ENCODE measurements around the gene ZCWPW1.
"Not testable (repeated sequence)": the region's sequence is repeated elsewhere in the genome, so short reads cannot be mapped to it uniquely, and the experiment has no call there.

ZCWPW1 gene

GRCh38 chr7:100398239-100398638 lies 30.3 kb downstream of the ZCWPW1 start:
- no peak for DNase-seq

- no peak for DNase-seq
These were observed 31.0 kb downstream of the ZCWPW1 start for GRCh38 chr7:100397315-100398081.

GRCh38 chr7:100396421-100396982 lies 32.0 kb downstream of the ZCWPW1 start:
- peak; percentile 25 for DNase-seq

DNA sequence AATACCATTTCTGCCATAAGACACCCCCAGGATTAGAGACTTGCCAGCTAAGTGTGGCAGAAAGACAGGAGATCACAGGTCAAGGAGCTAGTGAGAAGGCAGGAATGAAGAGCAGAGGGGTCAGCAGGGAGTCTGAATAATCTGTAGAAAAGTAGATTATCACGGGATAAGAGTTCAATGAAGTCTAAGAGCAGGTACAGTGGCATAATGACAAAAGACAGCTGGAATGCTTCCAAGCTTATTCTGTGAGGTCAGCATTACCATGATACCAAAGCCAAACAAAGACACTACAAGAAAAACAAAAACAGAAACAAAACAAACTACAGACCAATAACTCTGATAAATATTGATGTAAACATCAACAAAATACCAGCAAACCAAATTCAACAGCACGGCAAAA lies 34.4 kb downstream of the ZCWPW1 start:
- DNase-seq: no peak

GRCh38 chr7:100393233-100393905 lies 35.1 kb downstream of the ZCWPW1 start:
- no peak for DNase-seq

- no peak for DNase-seq
These were observed 38.1 kb downstream of the ZCWPW1 start for GRCh38 chr7:100390286-100391009.

DNA sequence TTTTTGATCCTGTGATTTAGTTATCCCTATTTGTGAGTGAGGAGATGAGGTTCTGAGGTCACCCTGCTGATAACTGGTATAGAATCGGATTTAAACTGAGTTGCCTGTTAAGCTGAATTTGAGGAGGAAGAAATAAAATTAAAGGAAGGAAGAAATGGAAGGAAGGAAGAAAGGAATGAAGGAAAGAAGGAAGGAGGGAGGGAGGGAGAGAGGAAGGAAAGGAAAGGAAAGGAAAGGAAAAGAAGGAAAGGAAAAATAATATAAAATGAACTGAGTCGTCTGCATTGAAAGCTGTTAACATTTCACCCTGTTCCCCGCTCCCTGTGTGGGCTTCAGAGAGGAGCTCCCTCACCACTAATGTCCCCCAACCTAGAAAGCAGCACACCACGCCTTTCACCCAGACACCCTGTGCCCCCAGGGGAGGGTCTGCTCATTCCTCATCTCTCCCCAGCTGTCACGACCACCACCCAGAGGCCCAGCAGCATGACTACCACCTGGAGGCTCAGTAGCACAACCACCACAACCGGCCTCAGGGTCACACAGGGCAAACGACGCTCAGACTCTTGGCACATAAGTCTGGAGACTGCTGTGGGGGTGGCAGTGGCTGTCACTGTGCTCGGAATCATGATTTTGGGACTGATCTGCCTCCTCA lies 38.9 kb downstream of the ZCWPW1 start:
- DNase-seq: no peak

DNA sequence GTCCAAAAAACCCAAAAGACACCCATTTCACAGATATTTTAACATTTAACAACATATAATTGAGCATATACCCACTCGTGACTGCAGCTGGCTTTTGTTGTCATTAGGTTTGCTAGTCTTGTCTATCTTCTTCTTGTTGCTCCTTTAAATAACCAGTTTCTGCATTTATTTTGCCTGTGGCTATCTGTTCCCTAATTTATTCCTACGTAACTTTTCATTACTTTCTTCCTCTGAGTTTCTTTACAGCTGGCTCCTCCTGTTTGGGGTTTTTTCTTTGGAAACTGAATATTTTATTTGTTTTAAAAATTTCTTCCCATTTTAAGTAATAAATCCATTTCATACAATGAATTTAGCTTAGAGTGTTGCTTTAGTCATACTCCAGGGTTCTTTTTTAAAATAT lies 40.8 kb downstream of the ZCWPW1 start:
- DNase-seq: no peak

DNA sequence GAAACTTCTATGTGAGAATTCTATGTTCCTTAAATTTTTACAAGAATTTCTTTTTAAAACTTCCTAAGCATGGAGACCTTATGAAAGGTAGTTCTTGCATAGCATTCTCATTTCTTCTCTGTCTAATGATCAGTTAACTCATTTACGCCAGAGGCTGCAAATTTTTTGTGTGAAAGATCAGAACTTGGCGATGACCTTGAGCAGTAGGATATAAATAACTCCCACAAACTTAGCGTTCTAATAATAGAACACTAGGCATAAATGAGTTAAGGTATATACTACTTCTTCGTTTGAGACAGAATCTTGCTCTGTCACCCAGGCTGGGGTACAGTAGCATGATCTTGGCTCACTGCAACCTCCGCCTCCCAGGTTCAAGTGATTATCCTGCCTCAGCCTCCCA lies 41.6 kb downstream of the ZCWPW1 start:
- no peak for DNase-seq

GRCh38 chr7:100384628-100385294 lies 43.7 kb downstream of the ZCWPW1 start:
- no peak for DNase-seq

- not testable (repeated sequence) for DNase-seq
These were observed 46.2 kb downstream of the ZCWPW1 start for GRCh38 chr7:100382234-100382853.

DNA sequence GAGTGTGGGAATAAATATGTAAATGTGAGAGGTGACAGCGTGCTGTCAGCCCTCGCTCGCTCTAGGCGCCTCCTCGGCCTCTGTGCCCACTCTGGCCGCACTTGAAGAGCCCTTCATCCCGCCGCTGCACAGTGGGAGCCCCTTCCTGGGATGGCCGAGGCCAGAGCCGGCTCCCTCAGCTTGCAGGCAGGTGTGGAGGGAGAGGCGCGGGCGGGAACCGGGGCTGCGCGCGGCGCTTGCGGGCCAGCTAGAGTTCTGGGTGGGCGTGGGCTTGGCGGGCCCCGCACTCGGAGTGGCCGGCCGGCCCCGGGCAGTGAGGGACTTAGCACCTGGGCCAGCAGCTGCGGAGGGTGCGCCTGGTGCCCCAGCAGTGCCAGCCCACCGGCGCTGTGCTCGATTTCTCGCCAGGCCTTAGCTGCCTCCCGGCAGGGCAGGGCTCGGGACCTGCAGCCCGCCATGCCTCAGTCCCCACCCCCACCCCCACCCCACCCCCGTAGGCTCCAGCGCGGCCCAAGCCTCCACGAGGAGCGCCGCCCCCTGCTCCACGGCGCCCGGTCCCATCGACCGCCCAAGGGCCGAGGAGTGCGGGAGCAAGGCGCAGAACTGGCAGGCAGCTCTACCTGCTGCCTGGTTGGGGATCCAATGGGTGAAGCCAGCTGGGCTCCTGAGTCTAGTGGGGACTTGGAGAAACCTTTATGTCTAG lies 46.8 kb downstream of the ZCWPW1 start:
- not testable (repeated sequence) for DNase-seq

- DNase-seq: no peak
These were observed 48.3 kb downstream of the ZCWPW1 start for GRCh38 chr7:100380196-100380595.

DNA sequence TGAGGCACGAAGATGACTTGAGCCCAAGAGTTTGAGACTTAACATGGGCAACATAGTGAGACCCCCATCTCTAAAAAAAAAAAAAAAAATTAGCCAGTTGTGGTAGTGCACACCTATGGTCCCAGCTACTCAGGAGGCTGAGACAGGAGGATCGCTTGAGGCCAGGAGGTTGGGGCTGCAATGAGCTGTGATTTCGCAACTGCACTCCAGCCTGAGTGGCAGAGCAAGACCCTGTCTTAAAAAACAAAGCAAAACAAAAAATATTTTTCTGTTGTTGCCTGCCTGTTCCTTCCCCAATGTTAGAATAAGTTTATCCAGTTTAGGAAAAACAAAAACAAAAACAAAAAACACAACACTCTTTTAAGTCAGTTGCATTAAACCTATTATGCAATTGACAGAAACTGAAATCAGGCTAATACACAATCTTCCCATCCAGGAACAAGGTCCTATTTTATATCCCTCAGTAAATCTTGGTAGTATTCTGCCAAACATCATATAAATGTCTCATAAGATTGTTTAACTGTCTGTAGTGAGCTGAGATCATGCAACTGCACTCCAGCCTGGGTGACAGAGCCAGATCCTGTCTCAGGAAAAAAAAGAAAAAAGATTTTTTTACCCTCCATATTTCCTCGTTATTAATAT lies 50.3 kb downstream of the ZCWPW1 start:
- DNase-seq: no peak

DNA sequence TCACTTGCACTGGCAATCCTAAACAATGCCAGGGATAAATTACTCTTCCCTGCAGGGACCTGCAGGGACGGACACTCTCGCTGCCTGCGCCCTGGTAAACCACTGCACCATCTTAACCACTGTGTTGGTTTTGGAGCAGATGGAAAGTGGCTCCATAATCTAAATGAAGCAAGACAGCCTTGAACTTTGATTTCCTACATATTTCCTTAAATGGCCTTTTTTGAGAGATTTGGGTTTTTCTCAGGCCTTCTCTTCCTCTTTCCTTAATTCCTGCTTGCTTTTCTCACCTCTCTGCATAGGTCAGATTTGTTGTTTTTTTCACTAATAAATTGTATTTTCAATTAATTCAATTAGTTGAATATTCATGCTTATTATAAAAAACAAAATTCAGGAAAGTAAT lies 52.4 kb downstream of the ZCWPW1 start:
- no peak for DNase-seq

- no peak for DNase-seq
These were observed 53.9 kb downstream of the ZCWPW1 start for GRCh38 chr7:100374601-100375000.

DNA sequence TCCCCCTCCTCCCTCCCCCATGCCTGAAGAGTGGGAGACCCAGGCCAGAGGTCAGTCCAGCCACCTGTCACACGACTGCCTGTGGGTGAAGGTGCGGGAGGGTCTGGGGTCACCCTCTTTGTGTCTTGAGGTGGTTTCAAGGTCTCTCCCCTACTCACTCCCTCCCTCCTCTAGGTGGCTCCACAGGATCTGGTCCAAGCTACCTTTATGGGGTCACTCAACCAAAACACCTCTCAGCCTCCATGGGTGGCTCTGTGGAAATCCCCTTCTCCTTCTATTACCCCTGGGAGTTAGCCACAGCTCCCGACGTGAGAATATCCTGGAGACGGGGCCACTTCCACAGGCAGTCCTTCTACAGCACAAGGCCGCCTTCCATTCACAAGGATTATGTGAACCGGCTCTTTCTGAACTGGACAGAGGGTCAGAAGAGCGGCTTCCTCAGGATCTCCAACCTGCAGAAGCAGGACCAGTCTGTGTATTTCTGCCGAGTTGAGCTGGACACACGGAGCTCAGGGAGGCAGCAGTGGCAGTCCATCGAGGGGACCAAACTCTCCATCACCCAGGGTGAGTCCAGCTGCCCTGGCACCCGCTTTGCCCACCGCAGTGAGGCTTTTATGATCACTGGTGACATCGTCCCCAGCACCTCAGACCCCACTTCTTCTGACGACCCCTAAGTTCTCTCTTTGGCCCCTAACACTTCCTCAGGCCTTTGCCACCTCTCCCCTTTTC lies 54.5 kb downstream of the ZCWPW1 start:
- DNase-seq: not testable (repeated sequence)

GRCh38 chr7:100373261-100373831 lies 55.2 kb downstream of the ZCWPW1 start, which contains the start of gene PILRA:
PILRA (plus strand) TSS chr7:100373487; CDS start chr7:100373657, 170 bp downstream.
- DNase-seq: peak; percentile 32

- DNase-seq: no peak
These were observed 55.8 kb downstream of the ZCWPW1 start for GRCh38 chr7:100372694-100373093.

All from GF-D8 (cell line).